Stimulated activated CD4-positive, alpha-beta T cell treated with anti-CD3 and anti-CD28 coated beads, Interleukin-1b, Interleukin-23, amount 100 ng/mL, for 4 hours (primary cell): ENCODE measurements around the gene ZFAND6.
"Not testable (repeated sequence)": the region's sequence is repeated elsewhere in the genome, so short reads cannot be mapped to it uniquely, and the experiment has no call there.

Experiments used
- DNase-seq, 2 donors: peaks; one replicate each; pipeline ENCODE4 v3.0.0-alpha.2; 2020; ENCODE audit warnings: low read depth in 2 of 2

Gene ZFAND6

DNA sequence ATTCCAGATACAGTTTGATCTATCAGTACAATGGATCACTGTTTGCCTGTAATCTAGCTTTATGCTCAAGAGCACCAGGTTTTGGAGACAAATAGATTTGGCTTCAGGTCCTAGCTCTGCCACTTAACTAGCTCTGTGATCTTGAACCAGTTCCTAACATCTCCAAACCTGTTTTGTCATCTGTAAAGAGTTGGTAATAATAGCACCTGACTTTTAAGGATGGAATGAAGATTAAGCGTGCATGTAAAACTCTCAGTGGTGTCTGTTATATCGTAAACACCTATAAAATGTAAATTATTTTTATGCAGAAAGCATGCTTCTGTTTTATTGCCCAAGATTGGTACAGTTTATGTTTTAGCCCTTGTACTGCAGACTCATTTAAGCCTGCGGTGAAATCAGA, 36.5 kb downstream of the ZFAND6 start:
- DNase-seq = no peak

DNA sequence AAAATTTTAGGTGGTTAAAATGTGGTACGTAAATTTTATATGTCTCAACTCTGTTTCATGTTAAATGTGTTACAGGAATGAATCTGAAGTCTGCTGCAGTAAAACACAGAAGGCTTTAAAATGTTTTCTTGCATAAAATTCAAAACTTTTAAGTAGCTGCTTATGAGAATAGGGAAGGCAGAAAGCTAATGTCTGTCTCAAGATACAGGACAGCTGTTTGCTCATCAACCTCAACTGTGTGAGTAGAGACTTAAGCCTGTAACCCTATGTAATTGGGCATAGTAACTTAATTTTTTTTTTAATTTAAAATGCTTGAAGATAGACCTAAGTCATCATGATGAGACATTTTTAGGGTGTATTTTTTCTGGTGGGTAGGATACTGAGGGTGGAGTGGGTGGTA, 38.9 kb downstream of the ZFAND6 start:
- no peak for DNase-seq

DNA sequence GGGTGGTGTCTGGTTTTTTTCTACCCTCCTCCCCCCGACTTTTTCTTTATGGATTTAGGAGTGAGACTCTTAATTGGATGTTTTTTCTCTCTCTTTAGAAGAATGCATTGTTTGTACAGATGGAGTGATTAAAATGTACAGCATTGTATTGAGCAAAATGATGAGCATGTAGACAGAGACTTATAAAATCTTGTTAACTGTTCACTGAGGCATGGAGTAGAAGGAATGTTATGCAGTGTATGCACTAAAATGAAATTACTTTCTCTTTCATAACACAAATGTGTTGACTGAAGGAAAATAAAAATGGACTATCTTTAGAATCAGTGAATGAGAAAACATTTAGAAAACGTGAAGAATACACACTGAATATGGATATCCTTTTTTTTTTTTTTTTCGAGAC, 39.8 kb downstream of the ZFAND6 start:
- DNase-seq = no peak

DNA sequence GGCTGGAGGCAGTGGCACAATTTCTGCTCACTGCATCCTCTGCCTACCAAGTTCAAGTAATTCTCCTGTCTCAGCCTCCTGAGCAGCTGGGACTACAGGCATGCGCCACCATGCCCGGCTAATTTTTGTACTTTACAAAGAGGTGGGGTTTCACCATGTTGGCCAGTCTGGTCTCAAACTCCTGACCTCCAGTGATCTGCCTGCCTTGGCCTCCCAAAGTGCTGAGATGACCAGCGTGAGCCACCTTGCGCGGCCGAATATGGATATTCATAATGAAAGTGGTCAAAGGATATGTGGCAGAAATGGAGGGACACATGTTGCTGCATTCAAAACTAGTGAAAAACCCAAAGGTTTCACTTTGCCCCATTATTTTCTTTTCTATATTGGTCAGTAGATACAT, 40.2 kb downstream of the ZFAND6 start:
- DNase-seq = not testable (repeated sequence)

DNA sequence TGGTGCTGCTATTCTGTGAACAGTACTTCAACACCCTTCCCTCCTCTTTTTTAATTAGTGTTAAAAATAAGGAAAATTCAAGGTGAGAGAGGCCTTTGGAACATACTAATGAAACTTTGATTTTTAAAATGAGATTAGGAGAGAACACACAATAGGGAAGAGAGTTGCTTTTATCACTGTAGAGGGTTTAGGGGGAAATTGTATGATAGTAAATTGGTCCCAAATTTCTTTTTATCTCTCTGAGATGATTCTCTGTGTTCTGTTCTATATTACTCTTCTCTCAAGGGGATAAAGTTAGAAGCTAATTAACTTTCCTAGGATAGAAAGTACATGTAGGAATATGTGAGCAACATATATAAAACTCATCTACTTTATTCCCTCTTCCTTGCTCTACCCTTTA, 40.8 kb downstream of the ZFAND6 start:
- DNase-seq = no peak

DNA sequence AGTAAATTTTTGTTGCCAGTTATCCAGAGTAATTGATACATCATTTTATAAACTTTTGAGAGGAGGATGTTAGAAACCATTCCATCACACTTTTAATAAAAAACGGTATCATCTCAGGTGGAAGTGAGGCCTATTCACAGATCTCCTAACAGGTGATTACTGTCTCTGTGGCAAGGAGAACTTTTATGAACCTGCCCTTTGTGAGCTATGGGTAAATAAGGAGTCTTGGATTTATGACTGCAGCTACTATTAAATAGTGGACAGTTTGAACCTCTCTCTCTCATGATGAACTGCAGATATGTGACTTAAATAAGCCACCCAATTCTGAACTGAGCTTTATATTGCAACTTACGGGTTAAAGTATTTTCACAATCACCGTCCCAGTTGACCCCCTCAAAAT, 45.7 kb downstream of the ZFAND6 start:
- DNase-seq = no peak

DNA sequence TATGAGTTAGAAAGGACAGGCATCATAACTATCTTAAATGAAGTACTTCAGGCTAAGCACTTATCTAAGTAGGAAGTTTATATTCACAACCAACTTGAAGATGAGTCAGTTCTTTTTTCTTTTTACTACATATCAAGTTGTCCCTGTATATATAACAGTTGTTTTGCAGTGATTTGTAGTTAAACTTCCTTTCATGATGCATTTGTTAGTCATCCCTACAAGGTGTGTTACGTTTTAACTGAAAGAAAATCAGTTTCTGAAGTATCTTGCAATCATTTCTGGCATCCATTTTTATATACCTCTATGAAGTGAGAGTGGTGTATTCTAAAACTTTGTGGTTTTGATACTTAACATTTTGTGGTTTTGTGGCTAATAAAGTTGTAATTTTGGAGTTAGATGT, 46.1 kb downstream of the ZFAND6 start:
- no peak for DNase-seq

DNA sequence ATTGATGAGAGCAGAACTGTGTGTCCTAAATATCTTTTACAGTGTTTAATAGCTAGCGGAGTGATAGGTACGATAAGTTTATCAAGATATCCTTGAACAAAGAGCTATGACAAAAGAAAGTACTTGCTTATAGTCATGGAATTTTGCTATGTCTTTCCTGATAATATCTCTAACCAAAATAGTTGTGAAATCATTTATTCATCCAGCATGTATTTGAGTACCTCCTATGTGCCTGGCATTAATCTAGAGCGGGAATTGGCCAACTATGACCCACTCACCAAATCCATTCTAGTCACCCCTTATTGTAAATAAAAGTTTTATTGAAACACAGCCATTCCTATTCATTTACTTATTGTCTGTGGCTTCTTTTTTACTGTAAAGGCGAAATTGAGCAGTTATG, 46.6 kb downstream of the ZFAND6 start:
- DNase-seq = no peak

DNA sequence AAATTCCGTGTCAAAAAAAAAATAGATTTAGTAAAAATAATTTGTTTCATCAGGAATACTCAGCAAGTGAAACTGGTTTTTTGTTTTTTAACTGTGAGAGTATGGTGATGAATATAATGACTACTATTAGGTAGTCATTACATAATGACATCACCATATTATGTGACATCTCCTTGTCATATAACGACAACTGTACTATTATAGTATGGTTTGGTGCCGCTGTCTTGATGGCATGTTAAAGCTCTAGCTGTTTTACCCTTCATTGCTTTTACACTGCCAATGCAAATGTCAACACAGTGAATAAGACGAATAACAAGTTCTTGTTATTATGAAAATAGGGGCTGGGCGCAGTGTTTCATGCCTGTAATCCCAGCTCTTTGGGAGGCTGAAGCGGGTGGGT, 47.7 kb downstream of the ZFAND6 start:
- no peak for DNase-seq

DNA sequence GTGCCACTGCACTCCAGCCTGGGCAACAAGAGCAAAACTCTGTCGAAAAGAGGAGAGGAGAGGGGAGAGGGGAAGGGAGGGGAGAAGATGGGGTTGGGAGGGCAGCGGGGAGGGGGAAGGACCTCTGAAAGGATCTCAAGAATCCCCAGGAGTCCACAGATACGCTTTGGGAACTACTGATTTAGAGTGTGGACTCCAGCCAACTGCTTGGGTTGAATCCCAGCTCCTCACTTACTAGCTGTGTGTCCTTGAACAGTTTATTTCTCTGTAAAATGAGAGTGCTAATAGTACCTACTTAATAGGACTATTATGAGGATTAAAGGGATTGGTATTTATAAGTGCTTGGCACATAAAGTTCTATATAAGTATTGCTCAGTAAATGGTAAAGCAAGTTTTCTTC, 48.3 kb downstream of the ZFAND6 start:
- DNase-seq = no peak

DNA sequence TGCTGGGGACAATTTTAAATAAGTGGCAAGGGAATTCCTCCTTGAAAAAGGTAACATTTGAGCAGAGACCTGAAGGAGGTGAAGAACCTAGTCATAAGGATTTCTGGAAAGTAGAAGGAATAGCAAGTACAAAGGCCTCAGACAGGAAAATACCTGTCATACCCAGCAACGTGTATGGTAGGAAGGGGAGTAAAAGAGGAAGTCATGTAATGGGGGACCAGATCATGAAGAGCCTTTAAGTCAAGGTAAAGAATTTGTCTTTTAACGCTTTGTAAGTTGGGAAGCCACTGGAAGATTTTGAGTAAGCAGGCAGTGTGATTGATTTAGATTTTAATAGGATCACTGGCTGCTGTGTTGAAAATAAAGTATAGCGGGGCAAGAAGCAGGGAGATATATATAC, 49.9 kb downstream of the ZFAND6 start:
- DNase-seq = no peak

DNA sequence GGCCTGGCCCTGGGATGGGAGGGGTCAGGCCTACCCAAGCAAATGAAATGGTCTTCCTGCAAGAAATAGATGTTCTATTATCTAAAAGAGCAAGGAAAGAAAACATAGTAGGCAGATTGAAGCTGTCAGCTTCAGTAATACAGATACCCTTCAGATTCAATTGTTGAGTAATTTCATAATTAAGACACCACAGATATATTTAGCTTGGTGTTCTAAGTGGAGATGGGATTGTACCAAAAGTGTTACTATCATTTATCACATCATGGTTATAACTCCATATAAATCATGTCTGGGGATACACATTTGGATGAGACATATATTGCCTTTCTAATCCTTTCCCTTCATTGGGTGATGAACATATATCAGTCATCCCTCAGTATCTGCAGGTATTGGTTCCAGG, 51.4 kb downstream of the ZFAND6 start:
- DNase-seq = no peak

DNA sequence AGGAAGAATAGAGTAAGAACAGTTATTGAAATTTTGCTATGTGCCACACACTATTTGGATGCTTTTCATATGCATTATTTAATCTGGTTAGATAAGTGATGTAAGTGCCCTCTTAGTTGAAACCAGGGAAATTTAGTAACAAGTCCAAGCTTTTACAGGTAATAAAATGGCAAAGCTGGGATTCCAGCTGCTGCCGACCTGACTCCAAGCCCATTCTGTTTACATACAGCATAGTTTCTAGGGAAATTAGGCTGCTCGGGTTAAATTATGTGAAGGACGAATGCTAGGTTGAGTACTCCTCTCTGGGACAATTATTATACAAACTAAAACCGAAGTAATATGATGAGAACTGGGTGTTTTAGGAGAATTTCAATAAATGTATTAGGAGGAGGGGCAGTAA, 54.6 kb downstream of the ZFAND6 start:
- DNase-seq = no peak

DNA sequence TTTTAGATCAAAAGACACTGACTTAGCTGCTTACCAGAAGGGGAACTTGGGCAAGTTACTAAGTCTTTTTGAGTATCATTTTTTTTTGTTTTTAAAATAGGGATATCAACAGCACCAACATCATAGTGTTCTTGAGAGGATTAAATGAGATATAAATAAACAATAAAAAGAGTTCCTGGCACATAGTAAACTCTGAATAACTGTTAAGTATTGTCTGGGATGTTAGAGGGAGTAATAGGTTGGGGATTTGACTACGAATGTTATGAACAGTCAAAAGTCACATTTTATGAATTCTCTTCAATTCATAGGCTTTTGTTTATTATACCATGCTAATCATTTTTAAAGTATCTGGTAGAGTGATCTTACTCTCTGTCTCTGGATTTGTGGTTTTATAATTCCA, 55.5 kb downstream of the ZFAND6 start:
- DNase-seq = no peak

DNA sequence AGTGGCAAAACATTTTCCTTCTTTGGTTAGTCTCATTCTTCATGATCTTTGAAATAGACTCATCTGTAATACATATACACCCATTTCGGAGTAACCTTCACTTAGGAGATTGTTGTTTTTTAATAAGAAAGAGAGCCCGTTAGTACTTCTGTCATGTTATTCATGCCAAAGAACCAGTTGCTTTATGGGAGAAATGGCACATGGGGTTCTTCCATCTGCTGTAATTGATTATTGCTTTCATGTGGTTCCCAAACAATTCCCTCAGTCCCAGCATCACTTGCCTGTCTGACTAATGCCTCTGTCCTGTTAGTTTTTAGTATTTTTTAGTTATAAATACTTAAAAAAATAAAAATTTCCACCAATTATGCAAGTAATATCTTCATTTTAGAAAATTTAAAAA, 59.5 kb downstream of the ZFAND6 start:
- DNase-seq = no peak

DNA sequence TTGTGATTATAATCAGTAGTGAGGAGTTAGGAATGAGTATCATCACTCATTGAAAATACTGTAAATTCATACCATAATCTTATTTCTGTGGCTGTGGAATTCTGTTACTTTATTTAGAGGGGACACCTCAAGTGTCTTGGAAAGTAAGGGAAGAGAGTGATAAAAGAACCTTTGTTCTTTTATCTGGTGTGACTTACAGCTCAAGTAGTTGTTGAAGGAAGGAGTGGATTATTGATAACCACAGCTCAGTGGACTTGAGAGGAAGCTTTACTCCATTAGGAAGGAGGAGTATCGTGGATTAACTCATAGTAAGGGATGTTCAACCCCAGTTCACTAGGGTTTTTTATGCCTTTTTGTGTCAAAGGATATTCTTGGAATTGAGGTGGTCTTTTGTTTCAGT, 61.2 kb downstream of the ZFAND6 start:
- DNase-seq = no peak

DNA sequence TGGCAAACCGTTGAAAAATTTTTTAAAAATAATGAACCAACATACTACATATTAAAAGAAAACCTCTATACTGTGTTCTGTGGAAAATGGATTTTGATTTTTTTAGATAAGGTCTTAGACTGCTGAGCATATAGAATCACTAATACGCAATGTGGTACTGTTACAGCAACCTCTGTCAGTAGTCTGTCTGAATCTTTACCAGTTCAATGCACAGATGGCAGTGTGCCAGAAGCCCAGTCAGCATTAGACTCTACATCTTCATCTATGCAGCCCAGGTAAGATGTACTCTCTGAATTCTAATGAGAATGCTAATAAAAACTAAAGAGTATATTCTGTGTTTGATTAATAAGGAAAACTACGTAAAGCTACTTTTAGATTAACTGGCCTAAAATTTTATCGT, 62.1 kb downstream of the ZFAND6 start:
- DNase-seq = no peak

DNA sequence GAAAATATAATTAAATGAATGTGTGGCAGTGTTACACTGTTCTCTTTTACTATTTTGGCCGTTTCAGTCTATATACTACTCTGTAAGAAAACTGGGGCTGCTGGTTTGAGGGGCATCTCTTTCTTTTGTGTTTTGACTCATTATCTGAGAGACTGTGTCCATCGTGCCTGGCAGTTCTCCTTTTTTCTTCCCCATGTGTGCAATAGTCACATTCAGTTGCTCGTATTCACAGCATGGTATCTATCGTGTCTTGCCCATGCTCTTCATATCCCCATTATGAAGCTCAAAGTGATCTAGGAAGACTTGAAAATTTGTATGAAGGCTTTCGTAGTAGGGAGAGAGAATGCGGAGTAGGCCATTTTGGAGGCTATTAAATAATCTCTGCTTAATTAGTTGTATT, 63.6 kb downstream of the ZFAND6 start:
- no peak for DNase-seq

DNA sequence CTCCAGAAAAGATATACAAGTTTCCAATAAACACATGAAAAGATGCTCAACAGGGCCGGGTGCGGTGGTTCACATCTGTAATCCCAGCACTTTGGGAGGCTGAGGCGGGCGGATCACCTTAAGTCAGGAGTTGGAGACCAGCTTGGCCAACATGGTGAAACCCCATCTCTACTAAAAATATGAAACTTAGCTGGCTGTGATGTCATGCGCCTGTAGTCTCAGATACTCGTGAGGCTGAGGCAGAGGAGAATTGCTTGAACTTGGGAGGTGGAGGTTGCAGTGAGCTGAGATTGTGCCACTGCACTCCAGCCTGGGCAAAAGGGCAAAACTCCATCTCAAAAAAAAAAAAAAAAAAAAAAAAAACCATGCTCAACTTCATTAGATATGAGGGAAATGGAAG, 67.8 kb downstream of the ZFAND6 start:
- not testable (repeated sequence) for DNase-seq

DNA sequence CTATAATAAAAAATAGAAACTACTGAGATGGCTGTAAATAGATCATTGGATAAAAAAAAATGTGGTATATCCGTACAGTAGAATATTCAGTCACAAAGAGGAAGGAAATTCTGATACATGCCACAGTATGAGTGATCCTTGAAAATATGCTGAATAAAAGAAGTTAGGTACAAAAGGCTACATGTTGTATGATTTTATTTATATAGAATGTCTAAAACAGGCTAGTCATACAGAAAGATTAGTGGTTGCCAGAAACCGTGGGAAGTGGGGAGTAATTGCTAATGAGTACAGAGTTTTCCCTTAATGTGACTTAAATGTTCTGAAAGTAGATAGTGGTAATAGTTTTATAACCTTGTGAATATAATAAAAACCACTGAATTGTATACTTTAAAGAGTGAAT, 68.4 kb downstream of the ZFAND6 start:
- DNase-seq = no peak

DNA sequence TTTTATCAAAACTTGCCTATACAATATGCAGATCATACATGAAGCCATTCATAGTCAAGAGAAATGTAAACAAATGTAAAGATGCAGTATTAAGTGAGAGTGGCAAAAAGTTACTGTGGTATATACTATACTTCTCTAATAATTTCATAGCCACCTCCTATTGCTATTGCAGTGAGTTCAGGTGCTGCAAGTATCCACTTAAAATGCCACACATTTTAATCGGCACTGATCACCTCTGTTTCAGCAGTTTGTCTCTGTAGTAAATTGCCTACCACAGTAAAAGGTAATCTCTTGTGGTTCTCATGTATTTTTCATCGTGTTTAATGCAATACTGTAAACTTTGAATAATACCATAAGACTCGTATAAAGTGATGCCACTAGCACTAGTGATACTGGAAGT, 72.9 kb downstream of the ZFAND6 start:
- DNase-seq = no peak

DNA sequence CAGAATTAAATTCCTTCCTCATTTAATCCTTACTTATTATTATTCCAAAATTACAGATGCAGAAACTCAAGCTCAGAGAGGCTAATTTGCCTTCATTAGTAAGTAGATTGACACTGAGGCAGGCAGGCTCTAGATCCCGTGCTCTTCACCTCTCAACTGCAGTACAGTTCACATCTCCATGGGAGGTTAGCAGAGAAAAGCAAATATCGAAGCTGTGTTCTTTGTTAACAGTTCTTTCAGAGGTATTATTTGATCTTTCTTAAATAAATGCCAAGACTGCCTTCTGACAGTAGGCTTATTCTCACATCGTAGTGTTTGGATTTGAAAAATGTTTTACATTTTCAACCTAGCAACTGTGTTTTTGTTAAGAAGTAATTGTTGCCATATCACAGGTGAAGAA, 77.4 kb downstream of the ZFAND6 start:
- no peak for DNase-seq

DNA sequence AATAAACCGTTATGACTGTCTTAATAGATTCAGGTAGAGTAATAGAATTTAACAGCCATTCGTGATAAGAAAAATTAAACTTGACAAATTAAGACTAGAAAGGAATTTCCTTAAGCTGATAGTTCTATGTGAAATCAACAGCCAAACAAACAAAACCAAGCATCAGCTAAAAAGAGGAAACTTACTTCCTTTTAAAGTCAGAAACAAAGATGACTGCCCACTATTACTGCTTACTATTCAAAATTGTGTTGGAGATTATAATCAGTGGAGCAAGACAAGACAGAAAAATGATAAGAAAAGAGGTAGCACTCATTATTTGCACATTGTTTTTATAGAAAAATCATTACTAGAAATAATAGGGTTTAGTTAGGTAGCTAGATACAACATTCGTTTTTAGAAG, 79.5 kb downstream of the ZFAND6 start:
- DNase-seq = no peak

DNA sequence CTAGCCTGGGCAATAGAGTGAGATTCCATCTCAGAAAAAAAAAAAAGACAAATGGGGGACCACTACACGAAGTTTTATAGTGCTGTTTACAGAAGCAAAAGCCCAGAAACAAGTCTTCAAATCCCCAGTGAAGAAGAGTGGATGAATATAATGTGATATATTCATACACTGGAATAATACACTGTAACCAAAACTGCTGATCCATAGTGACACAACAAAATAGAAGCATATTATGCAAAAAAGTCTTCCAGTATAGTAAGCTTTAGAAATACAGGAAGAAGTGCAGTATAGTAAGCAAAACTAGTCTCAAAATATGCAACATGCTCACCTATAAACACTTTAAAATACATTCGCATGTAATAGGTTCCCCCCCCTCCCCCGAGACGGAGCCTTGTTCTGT, 81.4 kb downstream of the ZFAND6 start:
- no peak for DNase-seq

DNA sequence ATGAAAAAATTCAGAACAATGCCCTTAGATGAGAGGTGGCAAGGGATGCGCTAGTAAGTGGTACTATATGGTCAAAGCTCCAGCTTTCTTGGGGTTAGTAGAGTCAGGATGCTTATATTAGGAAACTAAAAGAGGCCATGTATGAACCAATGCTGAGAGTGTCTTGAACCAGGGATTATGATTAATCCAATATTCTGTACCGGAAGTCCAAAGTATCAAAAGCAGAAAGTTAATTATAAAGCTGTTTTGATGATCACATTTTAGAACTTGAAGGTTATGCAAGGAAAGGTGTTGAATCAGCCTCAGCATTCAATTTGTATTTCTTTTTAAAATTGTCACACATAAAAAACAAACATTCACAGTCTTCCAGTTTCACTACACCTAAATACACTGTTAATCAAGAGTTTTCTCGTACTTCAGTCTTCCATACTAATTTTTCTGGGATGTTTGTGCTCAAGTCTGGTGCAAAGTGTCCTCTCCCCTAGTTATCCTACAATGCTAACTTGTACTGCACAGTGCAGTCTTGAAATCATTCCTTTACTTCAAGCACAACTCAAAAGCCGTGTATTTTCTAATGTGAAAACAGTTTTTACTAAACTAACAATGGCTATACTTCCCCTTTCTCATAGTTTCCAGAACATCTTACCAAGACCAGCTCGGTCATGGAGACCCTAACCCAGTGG, 82.6 kb downstream of the ZFAND6 start:
- DNase-seq = no peak
